ENCODE measurements around the gene CCL21.
"Not testable (repeated sequence)": the region's sequence is repeated elsewhere in the genome, so short reads cannot be mapped to it uniquely, and the experiment has no call there.

CCL21 gene, protein sequence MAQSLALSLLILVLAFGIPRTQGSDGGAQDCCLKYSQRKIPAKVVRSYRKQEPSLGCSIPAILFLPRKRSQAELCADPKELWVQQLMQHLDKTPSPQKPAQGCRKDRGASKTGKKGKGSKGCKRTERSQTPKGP

DNA sequence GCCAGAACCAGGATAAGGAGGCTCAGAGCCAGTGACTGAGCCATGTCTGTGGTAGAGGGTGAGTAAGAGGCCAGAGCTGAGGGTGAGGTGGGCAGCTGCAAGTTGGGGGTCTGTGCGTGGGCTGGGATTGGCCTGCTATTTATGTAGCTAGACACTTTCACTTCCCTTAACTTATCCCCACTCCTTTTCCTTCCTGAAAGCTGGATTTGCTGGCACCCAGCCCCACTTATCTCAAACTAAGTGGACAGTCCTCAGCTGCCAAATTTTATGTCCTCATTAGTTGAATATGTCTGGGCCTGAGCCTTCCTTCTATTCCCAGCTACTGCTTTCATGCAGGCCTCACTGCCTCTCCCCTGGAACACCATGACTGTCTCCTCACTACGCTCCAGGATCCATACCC lies at the start of gene CCL21:
Gene CCL21 (minus strand): TSS at position 114 of the 400 bp plus-strand sequence. CDS start 70 bp downstream, at position 44.
- DNase-seq (ENCODE audit: low spot score): no peak

DNA sequence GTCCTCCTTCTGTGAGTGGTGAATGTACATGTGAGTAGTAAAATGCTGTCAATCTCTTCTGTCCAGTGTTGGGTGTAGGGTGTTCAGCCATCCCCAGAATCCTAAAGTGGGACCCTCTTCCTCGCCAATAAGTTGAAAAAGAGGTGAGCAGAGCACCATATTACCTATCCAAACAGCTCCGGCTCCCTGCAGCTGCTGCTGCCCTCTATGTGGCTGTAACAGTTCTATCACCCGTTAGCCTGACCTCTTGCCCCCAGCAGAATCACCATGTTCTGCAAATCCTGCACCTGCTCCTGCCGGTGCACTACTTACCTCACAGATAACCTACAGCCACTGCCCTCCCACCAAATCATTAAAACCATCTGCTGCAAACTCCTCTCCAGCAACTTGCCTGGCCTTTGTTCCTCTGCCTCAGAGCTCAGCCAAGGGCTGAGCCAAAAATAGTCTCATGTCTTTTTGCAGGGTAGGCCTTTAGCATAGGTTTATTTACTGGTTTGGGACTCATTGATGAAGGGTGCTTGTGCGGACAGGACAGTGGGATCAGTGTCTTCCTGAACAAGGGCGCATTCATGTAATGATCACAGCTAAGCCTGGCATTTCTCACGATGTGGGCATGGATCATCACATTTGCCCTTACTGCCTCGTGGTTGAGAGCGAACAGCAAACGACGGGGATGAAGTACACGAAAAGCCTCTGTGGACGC lies 49.6 kb upstream of the CCL21 start:
- DNase-seq (ENCODE audit: low spot score): no peak

DNA sequence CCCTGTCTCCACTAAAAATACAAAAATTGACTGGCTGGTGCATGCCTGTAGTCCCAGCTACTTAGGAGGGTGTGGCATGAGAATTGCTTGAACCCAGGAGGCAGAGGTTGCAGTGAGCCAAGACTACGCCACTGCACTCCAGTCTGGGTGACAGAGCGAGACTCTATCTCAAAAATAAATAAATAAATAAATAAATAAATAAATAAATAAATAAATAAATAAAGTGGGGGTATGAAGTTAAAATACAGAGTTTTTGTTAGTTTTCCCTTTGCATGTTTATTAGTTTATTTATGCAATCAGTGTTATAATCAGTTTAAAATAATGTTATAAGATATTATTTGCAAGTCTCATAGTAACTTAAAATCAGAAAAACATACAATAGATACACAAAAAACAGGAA lies 40.4 kb upstream of the CCL21 start:
- not testable (repeated sequence) for DNase-seq (ENCODE audit: low spot score)

DNA sequence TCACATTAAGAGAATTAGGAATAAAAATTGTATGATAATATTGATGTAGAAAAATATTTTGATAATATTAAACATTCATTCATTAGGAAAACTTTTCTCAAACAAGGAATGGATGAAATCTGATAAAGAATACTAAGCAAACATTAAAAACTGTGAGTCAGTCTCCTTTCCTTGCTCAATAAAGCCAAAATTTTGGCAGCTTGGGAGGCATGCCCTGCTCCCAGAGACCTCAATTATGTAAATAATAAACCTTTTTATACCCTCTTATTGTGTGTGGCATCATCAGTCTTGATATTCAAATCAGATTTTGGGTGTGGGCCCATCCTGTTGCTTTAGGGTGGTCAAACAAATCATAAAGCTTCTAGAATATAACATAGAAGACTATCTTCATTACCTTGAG lies 36.6 kb upstream of the CCL21 start:
- no peak for DNase-seq (ENCODE audit: low spot score)

DNA sequence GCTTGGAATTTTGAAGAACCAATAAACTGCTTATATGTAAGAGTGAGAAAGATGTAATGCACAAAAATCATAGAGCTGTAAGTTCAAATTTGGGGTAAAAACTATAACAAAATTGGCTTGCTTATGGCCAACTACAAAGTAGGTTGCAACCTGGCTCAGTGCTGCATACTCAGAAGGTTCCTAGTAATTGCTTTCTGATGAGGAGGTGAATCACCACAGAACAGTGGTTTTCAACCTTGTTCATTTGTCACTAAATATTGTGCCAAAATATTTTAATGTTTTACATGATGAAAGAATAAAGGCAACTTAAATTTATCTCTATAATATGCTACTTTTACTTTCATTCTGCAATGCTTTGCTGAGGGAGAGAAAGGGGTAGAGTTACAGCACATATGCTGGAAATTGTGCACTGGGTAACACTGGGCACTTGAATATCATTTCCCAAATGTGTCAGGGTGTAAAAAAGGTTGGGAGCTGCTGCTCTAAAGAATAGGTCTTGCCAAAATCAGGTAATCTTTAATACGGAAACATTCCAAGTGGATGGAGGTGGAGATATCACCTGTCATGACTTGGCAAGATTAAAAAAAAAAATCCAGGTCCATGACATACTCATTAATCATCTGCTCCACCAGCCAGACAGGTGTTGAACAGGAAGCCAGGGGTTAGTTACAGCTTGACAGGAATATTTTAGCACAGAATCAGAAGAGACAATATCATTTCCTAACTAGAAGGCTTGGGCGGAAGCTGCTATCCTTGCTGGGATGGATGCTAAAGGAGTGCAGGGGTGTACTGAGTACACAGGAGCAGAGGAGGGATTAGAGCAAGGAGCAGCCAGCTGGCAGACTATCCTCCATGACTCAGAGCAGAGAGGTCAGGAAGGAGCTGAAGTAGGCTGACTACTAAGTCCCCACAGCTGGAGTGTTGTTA lies 34.6 kb upstream of the CCL21 start:
- no peak for DNase-seq (ENCODE audit: low spot score)

DNA sequence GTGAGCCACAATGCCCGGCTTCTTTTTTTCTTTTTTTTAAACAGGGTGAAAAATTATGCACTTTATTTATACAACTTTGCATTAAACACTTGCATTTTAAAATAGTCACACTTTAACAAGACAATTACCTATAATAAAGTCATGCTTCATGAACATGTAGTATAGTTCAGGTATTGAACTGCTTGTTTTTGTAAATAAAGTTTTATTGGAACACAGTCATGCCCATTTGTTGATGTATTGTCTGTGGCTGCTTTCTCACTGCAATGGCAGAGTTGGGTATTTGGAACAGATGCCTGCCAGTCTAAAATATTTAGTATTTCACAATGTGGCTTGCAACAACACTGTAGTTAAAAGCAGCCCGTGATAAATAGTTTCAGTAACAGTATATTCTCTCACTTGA lies 32.8 kb upstream of the CCL21 start:
- DNase-seq (ENCODE audit: low spot score): no peak

DNA sequence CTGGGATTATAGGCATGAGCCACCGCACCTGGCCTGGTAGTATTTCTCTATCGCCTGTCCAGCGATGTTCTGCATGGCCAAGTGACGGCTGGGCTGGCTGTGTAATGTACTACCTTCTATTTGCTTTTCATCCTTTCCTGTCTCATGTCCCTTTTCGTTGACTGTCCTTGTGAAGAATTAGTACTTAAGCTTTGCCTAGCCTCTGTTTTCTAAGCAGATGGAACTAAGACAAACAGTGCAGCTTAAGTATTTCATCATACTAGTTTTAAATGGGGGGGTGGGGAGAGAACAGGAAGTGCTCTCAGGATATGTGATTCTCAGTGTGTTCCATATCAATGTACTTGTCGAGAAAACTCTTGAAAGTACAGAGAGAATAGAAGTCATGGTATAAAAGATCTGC lies 31.7 kb upstream of the CCL21 start:
- no peak for DNase-seq (ENCODE audit: low spot score)

DNA sequence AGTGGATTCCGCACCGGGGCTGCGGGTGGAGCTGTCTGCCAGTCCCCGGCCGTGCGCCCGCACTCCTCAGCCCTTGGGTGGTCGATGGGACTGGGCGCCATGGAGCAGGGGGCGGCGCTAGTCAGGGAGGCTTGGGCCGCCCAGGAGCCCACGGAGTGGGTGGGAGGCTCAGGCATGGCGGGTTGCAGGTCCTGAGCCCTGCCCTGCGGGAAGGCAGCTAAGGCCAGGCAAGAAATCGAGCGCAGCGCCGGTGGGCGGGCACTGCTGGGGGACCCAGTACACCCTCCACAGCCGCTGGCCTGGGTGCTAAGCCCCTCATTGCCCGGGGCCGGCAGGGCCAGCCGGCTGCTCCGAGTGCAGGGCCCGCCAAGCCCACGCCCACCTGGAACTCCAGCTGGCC lies 30.2 kb upstream of the CCL21 start:
- DNase-seq (ENCODE audit: low spot score): not testable (repeated sequence)

DNA sequence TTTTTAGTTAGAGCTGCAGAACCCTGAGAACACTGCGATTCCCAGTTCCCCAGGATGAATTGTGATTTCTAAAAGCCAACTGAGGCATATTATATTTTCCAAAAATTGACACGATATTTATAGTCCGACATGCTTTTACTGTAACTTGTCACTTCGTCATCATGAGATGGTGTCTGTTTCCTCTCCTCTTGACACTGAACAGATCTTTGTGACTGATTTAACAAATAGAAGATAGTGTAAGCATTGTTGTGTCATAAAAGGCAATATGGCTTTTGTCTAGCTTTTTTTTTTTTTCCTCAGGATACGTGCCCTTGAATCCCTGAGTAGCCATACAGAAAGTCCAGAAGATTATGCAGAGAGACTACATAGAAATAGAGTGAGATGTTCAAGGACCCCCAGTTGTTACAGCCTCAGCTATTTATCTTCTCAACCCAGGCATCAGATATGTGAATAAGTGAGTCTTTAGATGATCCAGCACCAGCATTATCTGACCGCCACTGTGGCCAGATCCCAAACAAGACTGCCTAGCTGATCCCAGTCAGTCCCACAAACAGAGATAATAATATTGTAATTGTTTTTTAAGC lies 27.8 kb upstream of the CCL21 start:
- no peak for DNase-seq (ENCODE audit: low spot score)

DNA sequence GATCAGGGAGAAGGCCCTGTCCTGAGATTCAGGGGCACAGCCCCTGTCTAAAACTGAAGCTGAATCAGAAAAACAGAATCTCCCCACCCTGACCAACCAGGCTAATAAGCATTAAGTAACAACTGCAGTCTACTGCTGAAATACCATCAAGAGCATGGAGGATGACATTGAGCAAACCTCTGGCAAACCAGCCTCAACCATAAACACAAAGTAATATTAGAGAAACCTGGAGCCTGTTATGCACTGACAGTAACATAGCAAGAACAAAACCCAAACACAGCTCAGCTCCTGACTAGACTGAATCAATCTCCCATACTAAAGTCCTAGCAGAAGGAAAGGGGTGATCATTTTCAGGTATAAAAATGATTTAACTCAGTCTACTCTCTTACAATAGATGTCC lies 24.8 kb upstream of the CCL21 start:
- no peak for DNase-seq (ENCODE audit: low spot score)

DNA sequence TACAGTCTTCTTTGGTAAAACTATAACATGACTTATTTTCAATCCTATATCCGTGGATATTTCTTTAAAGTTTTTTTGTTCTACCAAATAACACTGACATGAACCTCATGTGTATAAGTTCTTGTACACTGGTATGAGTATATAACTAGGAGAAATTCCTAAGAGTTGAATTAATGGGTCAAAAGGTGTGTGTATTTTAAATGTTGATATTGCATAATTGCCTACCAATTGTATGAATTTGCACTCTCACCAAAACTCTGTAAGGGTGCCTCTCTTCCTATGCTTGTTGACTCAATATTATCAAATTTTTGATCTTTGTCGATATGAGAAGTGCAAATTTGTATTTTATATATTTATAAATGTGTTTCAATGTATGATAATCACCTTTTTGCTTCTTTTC lies 22.9 kb upstream of the CCL21 start:
- DNase-seq (ENCODE audit: low spot score): no peak

DNA sequence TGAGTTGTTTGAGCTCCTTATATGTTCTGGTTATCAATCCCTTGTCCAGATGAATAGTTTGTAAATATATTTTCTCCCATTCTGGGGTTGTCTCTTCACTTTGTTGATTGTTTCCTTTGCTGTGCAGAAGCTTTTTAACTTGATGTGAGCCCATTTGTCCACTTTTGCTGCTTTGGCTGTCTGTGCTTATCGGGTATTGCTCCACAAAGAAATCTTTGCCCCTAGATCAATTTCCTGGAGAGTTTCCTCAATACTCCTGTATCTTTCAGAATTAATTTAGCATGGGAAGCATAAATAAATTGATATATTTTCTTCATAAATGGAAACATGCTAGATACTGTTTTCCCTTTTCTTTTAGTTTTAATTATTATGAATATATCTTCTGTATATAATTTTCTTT lies 22.5 kb upstream of the CCL21 start:
- DNase-seq (ENCODE audit: low spot score): no peak

DNA sequence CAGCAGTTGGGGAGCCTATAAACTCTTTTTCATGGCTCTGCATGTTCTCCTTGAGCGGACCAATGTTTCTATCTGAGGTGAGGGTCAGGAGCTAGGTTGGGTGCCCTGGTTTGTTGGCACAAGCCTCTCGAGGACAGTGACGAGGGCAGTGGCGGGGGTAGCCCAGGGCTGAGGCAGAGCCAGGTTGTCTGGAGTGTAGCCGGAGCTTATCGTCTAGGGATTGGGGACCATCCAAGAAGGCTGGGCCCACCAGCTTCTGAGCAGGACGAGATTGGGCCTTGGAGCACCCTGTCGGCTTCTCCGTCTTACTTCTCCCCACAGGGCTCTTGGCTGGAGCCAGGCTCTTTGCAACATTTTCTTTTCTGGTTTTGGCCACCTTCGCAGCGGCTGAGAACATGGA lies 13.2 kb upstream of the CCL21 start:
- no peak for DNase-seq (ENCODE audit: low spot score)

DNA sequence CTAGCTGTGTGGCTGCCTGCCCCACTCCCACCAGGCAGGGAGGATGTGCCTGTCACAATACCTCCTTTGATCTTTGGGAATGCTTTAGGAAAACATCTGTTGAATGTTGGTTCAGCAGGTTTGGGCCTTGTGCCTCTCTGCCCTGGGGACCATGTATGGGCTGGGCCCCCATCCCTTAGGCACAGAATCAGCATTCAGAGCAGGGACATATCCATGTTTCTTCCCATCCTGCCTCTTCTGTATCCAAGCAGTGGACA lies 9.8 kb upstream of the CCL21 start:
- not testable (repeated sequence) for DNase-seq (ENCODE audit: low spot score)

DNA sequence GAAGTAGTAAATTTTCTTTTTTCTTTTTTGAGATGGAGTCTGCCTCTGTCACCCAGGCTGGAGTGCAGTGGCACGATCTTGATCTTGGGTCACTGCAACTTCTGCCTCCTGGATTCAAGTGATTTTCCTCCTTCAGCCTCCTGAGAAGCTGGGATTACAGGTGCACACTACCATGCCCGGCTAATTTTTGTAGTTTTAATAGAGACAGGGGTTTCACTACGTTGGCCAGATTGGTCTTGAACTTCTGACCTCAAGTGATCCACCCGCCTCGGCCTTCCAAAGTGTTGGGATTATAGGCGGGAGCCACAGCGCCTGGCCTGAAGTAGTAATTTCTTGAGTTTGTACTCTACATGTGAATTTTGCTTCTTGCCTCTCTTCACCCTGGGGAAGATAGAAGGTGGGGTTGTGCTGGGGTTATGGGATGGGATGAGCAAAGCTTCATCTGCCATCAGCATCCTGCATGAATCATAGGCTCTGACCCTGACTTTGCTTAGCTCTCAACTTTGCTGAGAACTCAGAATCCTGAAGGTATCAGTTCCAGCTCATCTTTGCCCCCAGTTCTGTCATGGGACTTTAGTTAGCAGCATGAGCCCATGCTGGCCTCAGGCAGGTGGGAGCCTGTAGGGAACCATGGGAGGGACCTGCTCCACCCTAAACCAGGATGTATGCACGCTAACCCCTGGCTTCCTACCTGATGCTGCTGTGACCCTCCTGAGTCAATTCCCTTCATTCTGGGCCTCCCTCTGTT lies 9.3 kb upstream of the CCL21 start:
- no peak for DNase-seq (ENCODE audit: low spot score)

DNA sequence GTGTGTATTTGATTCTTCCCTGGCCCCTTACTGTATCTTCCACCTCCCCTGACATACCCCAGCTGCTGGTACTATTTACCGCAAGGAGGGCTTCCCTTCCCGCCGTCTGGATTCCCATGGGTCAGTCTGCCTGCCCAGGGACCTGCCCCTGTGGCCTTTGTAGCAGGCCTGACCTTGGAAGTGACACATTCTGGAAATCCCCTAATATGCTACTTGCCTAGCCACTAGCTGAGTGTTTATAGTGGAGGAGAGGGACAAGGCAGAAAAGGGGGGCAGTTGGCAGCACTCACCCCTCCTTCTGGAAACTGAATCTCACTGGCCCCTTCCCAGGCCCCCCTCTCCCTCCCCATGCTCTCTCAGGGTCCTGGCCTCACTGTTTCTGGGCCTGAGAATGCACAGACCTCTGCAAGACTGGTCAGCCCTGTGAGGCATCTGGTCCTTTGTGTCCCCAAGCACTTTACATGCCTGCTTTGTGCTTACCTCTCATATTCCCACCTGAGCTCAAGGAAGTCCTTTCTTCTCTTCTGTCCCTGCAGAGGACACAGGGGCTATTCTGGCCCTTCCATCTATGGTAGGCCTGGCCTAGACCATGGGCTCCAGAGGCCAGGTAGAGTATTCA lies 8.2 kb upstream of the CCL21 start:
- DNase-seq (ENCODE audit: low spot score): no peak

DNA sequence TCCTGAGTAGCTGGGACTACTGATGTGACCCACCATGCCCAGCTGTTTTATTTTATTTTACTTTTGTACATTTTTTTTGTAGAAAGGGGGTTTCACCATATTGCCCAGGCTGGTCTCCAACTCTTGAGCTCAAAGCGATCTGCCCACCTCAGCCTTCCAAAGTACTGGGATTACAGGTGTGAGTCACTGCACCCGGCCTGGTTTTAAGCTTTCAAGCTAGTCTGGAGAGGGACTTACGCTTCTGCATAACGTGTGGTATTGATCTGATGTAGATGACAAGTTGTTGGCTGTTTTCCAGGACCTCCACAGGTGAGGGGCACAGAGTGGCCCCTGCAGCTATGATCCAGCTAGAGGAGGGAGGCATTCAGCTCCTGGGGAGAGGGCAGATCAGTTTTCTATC lies 6.8 kb upstream of the CCL21 start:
- DNase-seq (ENCODE audit: low spot score): no peak

DNA sequence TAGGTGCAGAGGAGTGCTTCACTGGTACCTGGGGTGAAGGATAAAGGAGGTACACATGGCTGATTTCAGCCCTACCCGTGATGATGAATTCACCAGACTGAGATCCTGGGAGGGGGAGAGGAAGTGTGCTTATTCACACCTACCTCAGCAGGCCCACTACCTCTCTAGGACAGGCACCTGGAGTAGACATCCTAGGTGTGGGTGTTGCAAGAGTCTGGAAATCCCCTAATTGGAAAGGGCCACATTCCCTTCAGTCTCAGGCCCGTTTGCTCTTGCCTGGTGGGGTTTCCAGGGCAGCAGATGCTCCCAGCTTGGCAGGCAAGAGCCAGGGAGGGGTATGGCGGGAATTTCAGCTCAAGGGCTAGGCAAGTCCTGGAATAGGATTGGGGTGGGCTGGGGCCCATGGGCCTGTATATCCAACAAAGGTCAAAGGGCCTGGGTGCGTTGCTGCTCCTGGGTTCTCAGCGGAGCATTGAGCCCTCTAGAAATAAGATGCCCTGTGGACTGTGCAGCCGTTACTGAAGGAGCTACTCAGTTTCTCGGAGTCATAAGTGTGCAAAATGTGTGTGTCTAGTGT lies 5.8 kb upstream of the CCL21 start:
- no peak for DNase-seq (ENCODE audit: low spot score)

DNA sequence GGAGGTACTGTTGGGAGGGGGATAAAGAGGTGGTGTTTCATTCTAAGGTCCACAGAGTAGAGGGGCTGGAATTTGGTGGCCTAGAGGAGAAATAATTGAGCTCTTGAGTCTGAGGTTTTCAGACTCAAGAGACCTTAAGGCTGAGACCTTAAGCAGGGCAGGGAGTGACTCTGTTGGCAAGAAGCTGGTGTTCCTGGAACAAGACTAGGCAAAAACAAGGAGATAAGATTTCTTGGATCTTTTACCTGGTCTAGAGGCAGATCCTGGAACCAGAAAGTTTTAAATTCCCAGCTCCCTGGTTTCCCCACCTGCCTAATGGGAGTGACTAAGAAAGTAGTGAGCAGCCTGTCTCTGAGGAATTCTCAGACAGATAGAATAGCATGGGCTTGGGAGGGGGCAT lies 4.1 kb upstream of the CCL21 start:
- no peak for DNase-seq (ENCODE audit: low spot score)

DNA sequence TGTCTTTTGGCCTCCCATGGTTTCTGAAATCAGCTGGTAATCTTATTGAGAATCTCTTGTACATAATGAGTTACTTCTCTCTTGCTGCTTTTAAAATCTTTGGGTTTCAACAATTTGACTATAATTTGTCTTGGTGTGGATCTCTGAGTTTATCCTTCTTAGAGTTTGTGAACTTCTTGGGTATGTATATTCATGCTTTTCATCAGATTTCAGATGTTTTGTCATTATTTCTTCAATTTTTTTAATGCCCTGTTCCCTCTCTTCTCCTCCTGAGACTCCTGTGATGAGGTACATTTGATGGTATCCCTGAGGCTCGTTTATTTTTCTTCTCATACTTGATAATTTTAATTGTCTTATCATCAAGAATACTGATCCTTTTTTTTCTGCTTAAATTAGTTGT lies 2.2 kb upstream of the CCL21 start:
- no peak for DNase-seq (ENCODE audit: low spot score)

DNA sequence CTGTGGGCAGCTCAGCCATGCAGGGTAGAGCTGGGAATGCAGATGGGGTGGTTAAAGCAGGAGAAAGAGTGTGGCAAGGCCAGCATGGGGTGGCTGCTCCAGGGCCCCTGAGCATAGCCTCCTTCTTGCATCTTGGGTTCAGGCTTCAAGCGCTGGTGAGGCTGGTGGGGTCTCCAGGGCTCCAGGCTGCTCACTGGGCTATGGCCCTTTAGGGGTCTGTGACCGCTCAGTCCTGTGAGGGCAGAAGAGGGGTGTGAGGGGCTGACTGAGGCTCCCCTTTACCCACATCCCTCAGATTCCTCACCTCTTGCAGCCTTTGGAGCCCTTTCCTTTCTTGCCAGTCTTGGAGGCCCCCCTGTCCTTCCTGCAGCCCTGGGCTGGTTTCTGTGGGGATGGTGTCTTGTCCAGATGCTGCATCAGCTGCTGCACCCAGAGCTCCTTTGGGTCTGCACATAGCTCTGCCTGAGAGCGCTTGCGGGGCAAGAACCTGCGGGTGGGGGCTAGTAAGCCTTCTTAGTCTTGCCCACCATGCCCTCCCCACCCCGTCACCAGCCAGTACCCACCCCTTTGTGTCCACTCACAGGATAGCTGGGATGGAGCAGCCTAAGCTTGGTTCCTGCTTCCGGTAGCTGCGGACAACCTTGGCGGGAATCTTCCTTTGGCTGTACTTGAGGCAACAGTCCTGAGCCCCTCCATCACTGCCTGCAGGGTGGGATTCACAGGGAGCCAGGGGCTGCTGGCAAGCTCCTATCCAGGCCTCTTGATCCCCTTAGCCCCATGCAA lies 549 bp downstream of the CCL21 start:
- DNase-seq (ENCODE audit: low spot score): no peak
